Inferior parietal cortex (tissue), 1 donor: ENCODE results near the gene NAV2.
"Not testable (repeated sequence)": the region's sequence is repeated elsewhere in the genome, so short reads cannot be mapped to it uniquely, and the experiment has no call there.

Experiments
- DNase-seq: peaks from one replicate; pipeline ENCODE4 v3.0.0-alpha.2; 2016; ENCODE audit errors: extremely low spot score

NAV2 gene

DNA sequence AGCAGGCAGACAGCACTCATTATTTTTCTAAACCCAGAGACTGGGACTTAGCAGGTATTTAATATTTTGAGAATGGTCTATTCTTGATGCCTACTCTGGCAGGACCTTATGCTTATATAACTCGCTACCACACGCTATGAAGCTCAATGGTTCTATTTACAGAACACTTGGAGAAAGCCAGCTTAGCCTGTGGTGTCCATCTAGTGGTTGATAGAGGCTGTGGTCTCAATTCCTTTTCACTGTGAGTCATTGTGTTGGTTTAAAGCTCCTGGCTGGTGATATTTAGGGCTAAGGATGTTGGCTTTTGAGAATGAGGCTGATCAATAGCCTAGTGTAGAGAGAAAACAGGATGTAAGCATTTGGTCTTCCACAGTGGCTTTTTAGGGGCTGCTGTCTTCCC, 241.3 kb downstream of the NAV2 start:
- DNase-seq: peak; percentile 82

- DNase-seq: no peak
Measured at GRCh38 chr11:19954899-19955298, 242.3 kb downstream of the NAV2 start.

- DNase-seq: no peak
Measured at GRCh38 chr11:19955660-19956059, 243.0 kb downstream of the NAV2 start.

DNA sequence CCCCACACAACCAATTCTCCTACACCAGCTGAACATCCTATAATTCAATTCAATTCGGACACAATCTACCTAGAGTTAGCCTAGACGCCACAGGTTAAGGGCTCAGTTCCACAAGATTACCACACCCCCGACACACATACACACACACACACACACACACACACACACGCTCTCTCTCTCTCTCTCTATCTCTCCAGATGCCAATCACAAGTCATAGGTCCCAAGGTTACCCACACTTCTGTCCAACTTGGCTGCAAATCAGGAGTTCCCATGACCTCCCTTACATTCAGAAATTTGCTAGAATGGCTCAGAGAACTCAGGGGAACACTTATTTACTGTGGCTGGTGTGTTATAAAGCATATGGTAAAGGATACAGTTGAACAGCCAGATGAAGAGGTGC, 243.6 kb downstream of the NAV2 start:
- DNase-seq: no peak

- DNase-seq: no peak
Measured at GRCh38 chr11:19957294-19957943, 244.8 kb downstream of the NAV2 start.

DNA sequence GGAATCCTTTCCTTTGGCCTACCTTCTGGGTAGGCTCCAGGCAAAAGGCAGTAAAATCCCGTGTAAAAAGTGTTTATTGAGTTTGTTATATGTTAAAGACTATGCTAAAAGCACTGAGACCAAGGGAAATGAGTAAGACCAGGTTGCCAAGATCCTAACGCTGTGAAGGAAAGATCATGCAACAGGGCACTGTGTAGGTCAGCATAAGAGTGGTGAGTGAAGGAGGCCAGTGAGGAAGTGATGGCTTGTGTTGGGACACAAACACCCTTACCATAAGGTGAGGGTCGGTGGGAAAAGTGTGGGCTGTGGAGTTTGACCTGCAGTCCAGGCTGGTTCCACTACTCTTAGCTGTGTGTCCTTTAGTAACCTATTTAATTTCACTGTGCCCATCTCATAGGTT, 245.6 kb downstream of the NAV2 start:
- no peak for DNase-seq

DNA sequence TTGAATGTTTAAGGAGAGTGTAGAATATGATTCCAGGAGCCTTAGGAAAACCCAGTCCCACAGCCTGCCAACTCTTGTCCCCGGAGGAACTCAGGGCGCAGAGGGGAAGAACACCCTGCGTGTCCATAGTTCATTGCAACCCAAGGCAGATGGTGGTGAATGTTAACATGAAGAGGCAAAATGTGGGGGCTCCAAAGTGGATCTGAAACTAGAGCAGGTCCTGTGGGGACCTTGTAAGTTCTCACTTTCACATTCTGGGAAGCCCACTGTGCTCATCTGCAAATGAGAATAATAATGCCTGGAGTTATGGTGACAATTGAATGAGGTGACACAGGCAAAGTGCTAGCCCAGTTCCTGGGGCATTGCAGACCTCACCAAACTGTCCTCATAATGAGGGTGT, 246.6 kb downstream of the NAV2 start:
- no peak for DNase-seq

GRCh38 chr11:19959648-19960059, 247.0 kb downstream of the NAV2 start:
- no peak for DNase-seq

GRCh38 chr11:19960410-19960809, 247.8 kb downstream of the NAV2 start:
- not testable (repeated sequence) for DNase-seq

- no peak for DNase-seq
Measured at GRCh38 chr11:19961225-19961624, 248.6 kb downstream of the NAV2 start.

DNA sequence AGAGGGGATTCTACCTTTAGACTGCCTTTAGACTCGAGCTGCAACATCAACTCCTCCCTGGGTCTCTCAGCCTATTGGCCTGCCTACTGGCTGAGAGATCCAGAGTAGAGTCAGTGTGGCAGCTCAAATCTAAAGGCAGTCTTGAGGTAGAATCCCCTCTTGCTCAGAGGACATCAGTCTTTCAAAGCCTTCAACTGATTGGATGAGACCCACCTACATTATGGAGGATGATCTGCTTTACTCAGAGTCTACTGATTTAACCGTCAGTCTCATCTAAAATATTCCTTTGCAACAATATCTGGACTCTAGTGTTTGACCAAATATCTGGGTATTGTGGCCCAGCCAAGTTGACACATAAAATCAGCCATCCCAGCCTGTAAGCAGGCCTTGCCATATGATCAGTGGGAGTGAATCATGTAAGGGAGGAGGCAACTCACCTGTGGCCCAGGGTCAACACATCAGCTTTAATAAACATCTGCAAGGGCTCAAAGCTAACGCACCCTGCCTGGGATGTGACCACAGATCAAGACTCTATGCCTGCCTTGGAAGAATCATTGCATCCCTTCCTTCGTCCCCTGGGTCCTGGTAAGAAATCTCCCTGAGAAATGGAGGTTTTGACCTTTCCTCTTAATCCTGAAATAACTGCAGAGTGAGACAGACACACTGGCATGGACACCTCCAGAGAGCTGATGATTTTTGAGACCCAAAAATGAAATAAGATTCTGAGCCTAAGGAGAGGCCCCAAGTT, 249.6 kb downstream of the NAV2 start:
- DNase-seq: no peak

- no peak for DNase-seq
Measured at GRCh38 chr11:19962801-19963175, 250.2 kb downstream of the NAV2 start.

GRCh38 chr11:19963697-19964387, 251.2 kb downstream of the NAV2 start:
- DNase-seq: no peak

GRCh38 chr11:19966441-19966840, 253.8 kb downstream of the NAV2 start:
- no peak for DNase-seq

GRCh38 chr11:19966927-19967326, 254.3 kb downstream of the NAV2 start:
- DNase-seq: no peak

DNA sequence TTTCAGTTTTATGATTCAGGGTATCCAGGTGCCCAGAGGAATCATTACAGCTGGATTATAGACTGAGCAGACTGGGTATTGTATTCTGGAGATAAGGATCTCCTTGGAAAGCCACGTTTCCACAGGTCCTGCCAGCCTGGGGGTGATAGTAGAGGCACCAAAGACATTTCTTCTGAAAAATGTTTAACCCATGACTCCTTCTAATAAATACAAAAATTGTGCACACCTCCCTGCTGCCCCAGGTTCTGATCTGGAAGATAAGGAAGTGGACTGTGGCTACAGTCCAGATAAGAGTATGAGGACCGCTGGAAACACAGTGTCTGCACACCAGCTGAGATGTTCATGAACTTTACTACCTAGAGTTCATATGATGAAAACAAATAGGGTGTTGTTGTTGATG, 255.2 kb downstream of the NAV2 start:
- no peak for DNase-seq

- DNase-seq: no peak
Measured at GRCh38 chr11:19968860-19969259, 256.2 kb downstream of the NAV2 start.

GRCh38 chr11:19970944-19971343, 258.3 kb downstream of the NAV2 start:
- DNase-seq: no peak

DNA sequence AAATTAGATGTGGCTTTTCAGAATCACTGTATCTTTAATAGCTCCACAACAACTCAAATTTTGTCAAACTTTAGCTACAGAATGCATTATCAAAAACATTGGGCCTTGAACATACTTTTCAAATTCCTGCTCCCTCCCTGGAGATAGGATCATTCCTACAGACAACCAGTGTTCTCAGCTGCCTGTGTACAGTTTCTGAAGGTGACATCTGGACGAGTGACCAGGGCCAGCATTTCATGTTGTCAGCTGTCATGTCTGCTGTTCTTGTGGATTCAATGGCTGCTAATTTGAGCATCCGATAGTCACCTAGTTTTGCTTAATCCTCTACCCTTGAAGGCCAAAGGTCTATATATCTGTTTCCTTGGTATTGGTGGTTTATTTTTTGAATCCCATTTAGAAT, 259.5 kb downstream of the NAV2 start:
- no peak for DNase-seq

DNA sequence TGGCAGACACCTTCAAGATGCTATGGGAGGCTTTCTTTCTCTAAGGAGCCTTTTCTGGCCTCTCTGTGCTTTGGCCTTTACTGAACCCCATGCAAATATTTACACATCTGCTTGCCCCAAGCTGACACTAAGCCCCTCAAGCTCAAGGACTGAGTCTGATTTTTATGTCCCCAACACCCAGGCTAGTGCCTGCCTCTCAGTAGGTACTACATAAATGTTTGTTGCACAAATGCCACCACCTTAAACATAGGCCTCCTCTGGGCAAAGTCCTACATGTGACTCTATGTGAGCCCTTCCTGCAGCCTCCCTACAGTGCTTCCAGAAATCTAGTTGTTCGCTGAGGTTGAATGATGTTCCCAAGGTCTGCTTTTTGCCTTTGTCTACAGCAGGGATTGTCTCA, 260.0 kb downstream of the NAV2 start:
- DNase-seq: no peak

DNA sequence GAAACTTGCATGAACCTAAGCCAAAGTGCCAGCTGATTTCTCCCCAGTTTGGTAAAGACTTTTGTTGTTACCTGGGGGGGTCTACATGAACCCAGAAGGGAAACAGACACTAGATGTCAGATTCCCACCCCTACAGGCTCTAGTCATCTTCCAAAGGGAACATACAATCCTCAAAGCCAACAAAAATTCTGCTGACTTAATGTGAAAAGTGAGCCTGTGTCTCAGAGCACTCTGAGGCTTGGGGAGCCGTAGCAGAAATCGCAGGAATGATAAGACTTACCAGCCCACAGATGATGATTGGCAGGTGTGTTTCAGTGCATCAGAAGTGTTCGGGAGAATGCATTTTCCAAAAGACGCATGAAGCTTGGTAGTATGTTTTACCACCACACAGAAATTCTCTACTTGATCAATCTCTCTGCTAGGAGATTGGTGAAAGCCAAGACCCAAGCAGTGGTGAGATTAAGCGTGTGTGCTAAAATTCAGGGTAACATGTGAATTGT, 260.5 kb downstream of the NAV2 start:
- no peak for DNase-seq

DNA sequence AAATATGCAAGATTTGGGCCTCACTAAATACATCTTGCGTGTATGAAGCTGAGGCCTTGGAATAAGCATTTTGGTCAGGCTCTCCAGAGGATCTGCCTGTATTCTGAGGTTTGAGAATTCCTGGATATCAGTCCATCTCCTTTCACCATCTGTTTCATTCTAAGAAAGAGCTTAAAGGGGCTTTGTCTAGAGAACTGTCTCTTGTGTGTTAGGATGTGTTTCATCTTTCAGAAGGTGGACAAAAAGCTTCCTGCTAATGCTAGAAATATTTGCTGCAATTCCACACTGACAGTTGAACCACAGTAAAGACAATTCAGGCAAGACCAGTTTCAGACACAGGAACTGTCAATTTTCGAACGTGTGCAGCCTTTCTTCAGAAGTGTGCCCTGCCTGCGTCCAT, 262.2 kb downstream of the NAV2 start:
- no peak for DNase-seq
